H1 (cell line): ENCODE results near the gene TMEM51. TPM values are rescaled to one million over a fixed set of nuclear protein-coding genes. Genes with fewer than 3 reads are reported as not detected.

Experiments
- CTCF ChIA-PET: fragments of 300-600 bp; sonication (Branson Sonifier 250); formaldehyde crosslinking; loops from one replicate; lab custom pipeline; 2021; ENCODE audit not compliant: partially characterized antibody; lab: Charles Lee
- POLR2A ChIA-PET: fragments of 300-600 bp; sonication (Branson Sonifier 250); formaldehyde crosslinking; loops from one replicate; lab custom pipeline; 2021; ENCODE audit warnings: inconsistent platforms; ENCODE audit not compliant: partially characterized antibody; lab: Charles Lee
- DNase-seq, 2 experiments: peaks; one replicate each; pipeline versions ENCODE4 v3.0.0 to v3.0.0-alpha.2; 2010 to 2022; ENCODE audit warnings: low spot score in 2 of 2, low read depth in 1 of 2, mixed read lengths in 1 of 2
- FAIRE-seq: peaks from 2 replicates; lab custom pipeline; 2011; peaks lifted over from hg19 to GRCh38; lab: Jason Lieb, UNC
- H2AFZ ChIP-seq: 2 replicates; pipeline ENCODE4 v1.8.1; 2012; ENCODE audit warnings: low read length, inconsistent platforms
- H2AK5ac ChIP-seq: 2 replicates; pipeline ENCODE4 v1.6.1; 2013; ENCODE audit warnings: low read depth, low read length
- H2BK120ac ChIP-seq: replicated peaks from 2 replicates; pipeline ENCODE3; 2013; ENCODE audit warnings: low read depth, low read length, inconsistent platforms
- H2BK12ac ChIP-seq: 2 replicates; pipeline ENCODE4 v1.6.1; 2013; ENCODE audit warnings: low read depth, low read length
- H2BK15ac ChIP-seq: 2 replicates; pipeline ENCODE4 v1.6.1; 2013; ENCODE audit warnings: low read length
- H2BK20ac ChIP-seq: 2 replicates; pipeline ENCODE4 v1.6.1; 2013; ENCODE audit warnings: low read length
- H2BK5ac ChIP-seq: 2 replicates; pipeline ENCODE4 v1.6.1; 2013; ENCODE audit warnings: low read depth, low read length
- H3K14ac ChIP-seq: 2 replicates; pipeline ENCODE4 v1.6.1; 2013; ENCODE audit warnings: inconsistent platforms; ENCODE audit not compliant: insufficient read length
- H3K18ac ChIP-seq: 2 replicates; pipeline ENCODE4 v1.6.1; 2013; ENCODE audit warnings: low read length; ENCODE audit errors: extremely low read depth
- H3K23ac ChIP-seq: 2 replicates; pipeline ENCODE4 v1.6.1; 2013; ENCODE audit warnings: inconsistent platforms; ENCODE audit not compliant: insufficient read length
- H3K23me2 ChIP-seq: 2 replicates; pipeline ENCODE4 v1.6.1; 2013; ENCODE audit warnings: low read depth, low read length
- H3K27ac ChIP-seq: 2 replicates; pipeline ENCODE4 v1.6.1; 2011; ENCODE audit warnings: low read depth, low read length, inconsistent platforms
- H3K27me3 ChIP-seq, 4 experiments: replicated peaks in 1 of 4; 1 replicate in 1 of 4; 2 replicates in 3 of 4; pipeline versions ENCODE4 v1.6.1 to v1.8.1; 2011 to 2013; ENCODE audit warnings: low read length in 3 of 4, mild to moderate bottlenecking in 3 of 4, inconsistent platforms in 2 of 4, mixed read lengths in 2 of 4, moderate library complexity in 1 of 4; ENCODE audit not compliant: control insufficient read depth in 3 of 4, insufficient read depth in 3 of 4; ENCODE audit errors: extremely low read depth in 1 of 4
- H3K36me3 ChIP-seq, 4 experiments: 2 replicates each; pipeline versions ENCODE4 v1.6.1 to v1.8.1; 2011 to 2013; ENCODE audit warnings: mild to moderate bottlenecking in 4 of 4, low read length in 3 of 4, moderate library complexity in 2 of 4, control low read depth in 1 of 4, inconsistent platforms in 1 of 4; ENCODE audit not compliant: insufficient read depth in 4 of 4, control insufficient read depth in 2 of 4
- H3K4ac ChIP-seq: replicated peaks from 2 replicates; pipeline ENCODE3; 2013; ENCODE audit warnings: low read length, low read depth, mixed read lengths, inconsistent platforms; ENCODE audit not compliant: insufficient read length
- H3K4me1 ChIP-seq, 4 experiments: replicated peaks in 1 of 4; 1 replicate in 1 of 4; 2 replicates in 3 of 4; pipeline versions ENCODE4 v1.6.1 to v1.8.1; 2011 to 2013; ENCODE audit warnings: low read length in 3 of 4, inconsistent platforms in 2 of 4, mixed read lengths in 1 of 4; ENCODE audit not compliant: insufficient read depth in 4 of 4, control insufficient read depth in 3 of 4
- H3K4me2 ChIP-seq, 2 experiments: 2 replicates each; pipeline versions ENCODE4 v1.6.1 to v1.8.1; 2011 to 2013; ENCODE audit warnings: low read depth in 2 of 2, low read length in 2 of 2, control low read depth in 1 of 2, inconsistent platforms in 1 of 2, mild to moderate bottlenecking in 1 of 2; ENCODE audit not compliant: insufficient read depth in 1 of 2
- H3K4me3 ChIP-seq, 4 experiments: fragments of 200-600, 300-600 bp in 1 of 4; sonication (generic), shearing (Covaris generic), sonication (Bioruptor Twin) in 1 of 4; 2 replicates each; pipeline versions ENCODE4 v1.5.1 to v1.8.1; 2011 to 2016; ENCODE audit warnings: low read length in 4 of 4, low read depth in 3 of 4, control low read depth in 2 of 4, inconsistent platforms in 2 of 4, mild to moderate bottlenecking in 2 of 4, mixed read lengths in 1 of 4, moderate library complexity in 1 of 4; ENCODE audit not compliant: insufficient read depth in 2 of 4; ENCODE audit errors: extremely low read depth in 1 of 4
- H3K56ac ChIP-seq: replicated peaks from 2 replicates; pipeline ENCODE3; 2013; ENCODE audit warnings: low read depth, mild to moderate bottlenecking, mixed read lengths, low read length, inconsistent platforms; ENCODE audit not compliant: insufficient read length
- H3K79me1 ChIP-seq: 2 replicates; pipeline ENCODE4 v1.6.1; 2013; ENCODE audit warnings: low read depth, low read length, control low read depth
- H3K79me2 ChIP-seq, 2 experiments: 2 replicates each; pipeline versions ENCODE4 v1.6.1 to v1.8.1; 2012 to 2013; ENCODE audit warnings: low read length in 2 of 2, mild to moderate bottlenecking in 2 of 2, inconsistent platforms in 1 of 2; ENCODE audit not compliant: insufficient read depth in 2 of 2, control insufficient read depth in 1 of 2
- H3K9ac ChIP-seq, 4 experiments: replicated peaks in 1 of 4; 1 replicate in 1 of 4; 2 replicates in 3 of 4; pipeline versions ENCODE4 v1.6.1 to v1.8.1; 2011 to 2013; ENCODE audit warnings: low read depth in 3 of 4, low read length in 3 of 4, control low read depth in 2 of 4, mild to moderate bottlenecking in 2 of 4, moderate library complexity in 2 of 4, inconsistent platforms in 1 of 4; ENCODE audit errors: extremely low read depth in 1 of 4
- H3K9me3 ChIP-seq, 2 experiments: 2 replicates each; pipeline versions ENCODE4 v1.6.1 to v1.8.1; 2012 to 2013; ENCODE audit warnings: mild to moderate bottlenecking in 2 of 2, moderate library complexity in 2 of 2, control low read depth in 1 of 2, inconsistent platforms in 1 of 2, low read depth in 1 of 2, low read length in 1 of 2, mixed read lengths in 1 of 2; ENCODE audit not compliant: insufficient read depth in 2 of 2
- H4K20me1 ChIP-seq, 2 experiments: replicated peaks in 1 of 2; 2 replicates each; pipeline versions ENCODE3 to v1.8.1; 2011 to 2013; ENCODE audit warnings: inconsistent platforms in 2 of 2, low read length in 2 of 2, mild to moderate bottlenecking in 1 of 2; ENCODE audit not compliant: insufficient read depth in 2 of 2, control insufficient read depth in 1 of 2
- H4K5ac ChIP-seq: 2 replicates; pipeline ENCODE4 v1.6.1; 2013; ENCODE audit warnings: low read length, low read depth, mixed read lengths, inconsistent platforms; ENCODE audit not compliant: insufficient read length
- H4K8ac ChIP-seq: 2 replicates; pipeline ENCODE4 v1.8.0; 2013; ENCODE audit warnings: mild to moderate bottlenecking, moderate library complexity, low read length, inconsistent platforms; ENCODE audit not compliant: insufficient read depth; ENCODE audit errors: extremely low read depth
- H4K91ac ChIP-seq: replicated peaks from 2 replicates; pipeline ENCODE3; 2013; ENCODE audit warnings: low read length, mixed read lengths, inconsistent platforms; ENCODE audit not compliant: insufficient read length
- BCL11A ChIP-seq, 2 experiments: IDR thresholded peaks; one replicate each; pipeline ENCODE4 v1.6.1; 2011; ENCODE audit warnings: low read depth in 2 of 2, low read length in 2 of 2, mild to moderate bottlenecking in 2 of 2
- CREB1 ChIP-seq: IDR thresholded peaks from 2 replicates; pipeline ENCODE4 v1.6.1; 2012; ENCODE audit warnings: inconsistent platforms
- GABPA ChIP-seq: IDR thresholded peaks from 2 replicates; pipeline ENCODE4 v1.6.1; 2011; ENCODE audit warnings: mild to moderate bottlenecking, low read length, moderate library complexity, borderline replicate concordance; ENCODE audit not compliant: insufficient read depth
- GTF2F1 ChIP-seq: IDR thresholded peaks from 2 replicates; pipeline ENCODE4 v1.6.1; 2012; ENCODE audit warnings: low read depth, low read length, improper control_type of control experiment, borderline replicate concordance
- POU5F1 ChIP-seq: IDR thresholded peaks from 2 replicates; pipeline ENCODE4 v1.6.1; 2011; ENCODE audit warnings: low read depth, mild to moderate bottlenecking, low read length, moderate library complexity
- SIRT6 ChIP-seq: IDR thresholded peaks from one replicate; pipeline ENCODE4 v1.7.1; 2012; ENCODE audit warnings: low read length, inconsistent platforms
- SIX5 ChIP-seq: IDR thresholded peaks from 2 replicates; pipeline ENCODE4 v1.6.1; 2011; ENCODE audit warnings: mild to moderate bottlenecking, low read depth, low read length
- SP2 ChIP-seq: IDR thresholded peaks from 2 replicates; pipeline ENCODE4 v1.6.1; 2012; ENCODE audit warnings: mild to moderate bottlenecking, low read length, inconsistent platforms
- TAF7 ChIP-seq: optimal IDR thresholded peaks from 2 replicates; pipeline ENCODE3; 2011; ENCODE audit warnings: low read depth, mild to moderate bottlenecking, inconsistent platforms, low read length, moderate library complexity, borderline replicate concordance
- TCF12 ChIP-seq: IDR thresholded peaks from 2 replicates; pipeline ENCODE4 v1.6.1; 2011; ENCODE audit warnings: low read depth, mild to moderate bottlenecking, low read length
- TEAD4 ChIP-seq: IDR thresholded peaks from 2 replicates; pipeline ENCODE4 v1.6.1; 2012; ENCODE audit warnings: low read depth, low read length, inconsistent platforms, mixed read lengths
- YY1 ChIP-seq: IDR thresholded peaks from 2 replicates; pipeline ENCODE4 v1.6.1; 2011; ENCODE audit warnings: low read depth, mild to moderate bottlenecking, low read length
- ZNF274 ChIP-seq: IDR thresholded peaks from 2 replicates; pipeline ENCODE4 v1.7.0; 2012; ENCODE audit warnings: low read length, borderline replicate concordance; ENCODE audit errors: extremely low read depth
- WGBS, 2 experiments: shearing (Covaris generic) in 1 of 2; methylation state at CpG; one replicate each; pipeline versions ENCODE4 v1.1.6 to v1.1.7; 2013 to 2015; ENCODE audit warnings: low lambda C conversion rate in 2 of 2, mixed read lengths in 2 of 2, inconsistent platforms in 1 of 2, low coverage in 1 of 2, missing lambda C conversion rate in 1 of 2; ENCODE audit not compliant: insufficient replicate concordance in 2 of 2, insufficient coverage in 1 of 2, insufficient read length in 1 of 2; ENCODE audit errors: extremely low coverage in 1 of 2, missing lambda C conversion rate in 1 of 2; 5-methylcytosine and 5-hydroxymethylcytosine counted together
- polyA plus RNA-seq, 7 experiments: library from polyadenylated mRNA; depleted of rRNA in 3 of 7; stranded (reverse) in 5 of 7; unstranded in 2 of 7; fragments of >200 nt in 5 of 7; fragments of 200-250 nt in 2 of 7; gene quantifications; 1 replicate in 5 of 7; 2 replicates in 1 of 7; 4 replicates in 1 of 7; pipeline versions ENCODE4 v1.2.1 to v1.2.3, GENCODE V29; 2011 to 2013; ENCODE audit warnings: missing spikeins in 2 of 7, mixed read lengths in 2 of 7
- total RNA-seq: library from RNA; stranded (reverse); fragmentation: NEBNext Ultra II Directional; extraction: Animal tissue kit (Norgen Biotek cat#: 25700); gene quantifications from 2 replicates; pipeline ENCODE4 v1.2.1, GENCODE V29; 2021

Gene TMEM51
- total and polyA plus RNA-seq, 2 of the 8 experiments (the other 6 are each of a cell fraction or from before 2014, with no cell fraction given) = 9.9 to 10.7 TPM

GRCh38 chr1:15256584-15256983, 103.0 kb downstream of the TMEM51 start:
- no peak overlapping the region for H3K4me2 ChIP-seq
- H3K4ac ChIP-seq = no peak overlapping the region
- no peak overlapping the region for H3K18ac ChIP-seq
- no peak overlapping the region for H2BK20ac ChIP-seq
- FAIRE-seq = no peak
- H2BK15ac ChIP-seq = no peak overlapping the region
- no peak overlapping the region for H2BK5ac ChIP-seq
- no peak overlapping the region for H4K5ac ChIP-seq
- H3K27ac ChIP-seq = no peak overlapping the region
- no peak overlapping the region for H2BK12ac ChIP-seq
- WGBS, 2 experiments = 98% methylated on average over 3 of the region's 3 CpGs; no CpG with 5 or more reads in 1 of the 2 experiments
- no peak overlapping the region for H3K9ac ChIP-seq
- no peak overlapping the region for H3K4me3 ChIP-seq
- H2AFZ ChIP-seq = no peak overlapping the region
- H3K14ac ChIP-seq = no peak overlapping the region
- H3K27me3 ChIP-seq = no peaks in the 10 kb centered on the region
- H3K36me3 ChIP-seq = no peaks in the 10 kb centered on the region
- TF ChIP-seq SIRT6 (no peak), GTF2F1 (no peak), GABPA (no peak), YY1 (no peak), BCL11A (IDR thresholded peaks at IDR 0.05; ENCODE audit: low read depth in 2 of 2, low read length in 2 of 2) (no peak), ZNF274 (no peak), CREB1 (no peak), TCF12 (no peak), SIX5 (no peak), POU5F1 (no peak), TEAD4 (no peak), TAF7 (no peak), SP2 (no peak)
- no peak overlapping the region for H3K56ac ChIP-seq
- H4K91ac ChIP-seq = no peak overlapping the region
- CTCF ChIA-PET = interaction anchor here (1.2 to 2.7 kb wide), 2 partner anchors 15 to 20 kb away, joined by 4 to 14 read pairs; no protein-coding TSS in a partner anchor
- no peaks in the 10 kb centered on the region for H3K23me2 ChIP-seq
- H3K4me1 ChIP-seq = peaks cover 0 to 4% (median 2%) of the 10 kb centered on the region in 4 experiments; a peak in 3 of 7 replicates
- H4K20me1 ChIP-seq = no peaks in the 10 kb centered on the region
- DNase-seq = no peak
- H3K79me1 ChIP-seq = no peaks in the 10 kb centered on the region
- H4K8ac ChIP-seq = no peak overlapping the region
- POLR2A ChIA-PET = no interaction called here
- no peak overlapping the region for H3K23ac ChIP-seq
- no peak overlapping the region for H2BK120ac ChIP-seq
- H2AK5ac ChIP-seq = no peak overlapping the region
- H3K9me3 ChIP-seq = no peaks in the 10 kb centered on the region
- H3K79me2 ChIP-seq = no peaks in the 10 kb centered on the region
